H1 (cell line): Measurements from ENCODE around the gene TCEAL6. TPM values are rescaled to one million over a fixed set of nuclear protein-coding genes. Genes with fewer than 3 reads are reported as not detected.
"Not testable (repeated sequence)": the region's sequence is repeated elsewhere in the genome, so short reads cannot be mapped to it uniquely, and the experiment has no call there.

Source experiments
- CTCF ChIA-PET: fragments of 300-600 bp; sonication (Branson Sonifier 250); formaldehyde crosslinking; loops from one replicate; lab custom pipeline; 2021; ENCODE audit not compliant: partially characterized antibody; lab: Charles Lee
- POLR2A ChIA-PET: fragments of 300-600 bp; sonication (Branson Sonifier 250); formaldehyde crosslinking; loops from one replicate; lab custom pipeline; 2021; ENCODE audit warnings: inconsistent platforms; ENCODE audit not compliant: partially characterized antibody; lab: Charles Lee
- DNase-seq, 2 experiments: peaks; one replicate each; pipeline versions ENCODE4 v3.0.0 to v3.0.0-alpha.2; 2010 to 2022; ENCODE audit warnings: low spot score in 2 of 2, low read depth in 1 of 2, mixed read lengths in 1 of 2
- FAIRE-seq: peaks from 2 replicates; lab custom pipeline; 2011; peaks lifted over from hg19 to GRCh38; lab: Jason Lieb, UNC
- H2AFZ ChIP-seq: 2 replicates; pipeline ENCODE4 v1.8.1; 2012; ENCODE audit warnings: low read length, inconsistent platforms
- H2AK5ac ChIP-seq: 2 replicates; pipeline ENCODE4 v1.6.1; 2013; ENCODE audit warnings: low read depth, low read length
- H2BK120ac ChIP-seq: replicated peaks from 2 replicates; pipeline ENCODE3; 2013; ENCODE audit warnings: low read depth, low read length, inconsistent platforms
- H2BK12ac ChIP-seq: 2 replicates; pipeline ENCODE4 v1.6.1; 2013; ENCODE audit warnings: low read depth, low read length
- H2BK15ac ChIP-seq: 2 replicates; pipeline ENCODE4 v1.6.1; 2013; ENCODE audit warnings: low read length
- H2BK20ac ChIP-seq: 2 replicates; pipeline ENCODE4 v1.6.1; 2013; ENCODE audit warnings: low read length
- H2BK5ac ChIP-seq: 2 replicates; pipeline ENCODE4 v1.6.1; 2013; ENCODE audit warnings: low read depth, low read length
- H3K14ac ChIP-seq: 2 replicates; pipeline ENCODE4 v1.6.1; 2013; ENCODE audit warnings: inconsistent platforms; ENCODE audit not compliant: insufficient read length
- H3K18ac ChIP-seq: 2 replicates; pipeline ENCODE4 v1.6.1; 2013; ENCODE audit warnings: low read length; ENCODE audit errors: extremely low read depth
- H3K23ac ChIP-seq: 2 replicates; pipeline ENCODE4 v1.6.1; 2013; ENCODE audit warnings: inconsistent platforms; ENCODE audit not compliant: insufficient read length
- H3K23me2 ChIP-seq: 2 replicates; pipeline ENCODE4 v1.6.1; 2013; ENCODE audit warnings: low read depth, low read length
- H3K27ac ChIP-seq: 2 replicates; pipeline ENCODE4 v1.6.1; 2011; ENCODE audit warnings: low read depth, low read length, inconsistent platforms
- H3K27me3 ChIP-seq, 4 experiments: replicated peaks in 1 of 4; 1 replicate in 1 of 4; 2 replicates in 3 of 4; pipeline versions ENCODE4 v1.6.1 to v1.8.1; 2011 to 2013; ENCODE audit warnings: low read length in 3 of 4, mild to moderate bottlenecking in 3 of 4, inconsistent platforms in 2 of 4, mixed read lengths in 2 of 4, moderate library complexity in 1 of 4; ENCODE audit not compliant: control insufficient read depth in 3 of 4, insufficient read depth in 3 of 4; ENCODE audit errors: extremely low read depth in 1 of 4
- H3K36me3 ChIP-seq, 4 experiments: 2 replicates each; pipeline versions ENCODE4 v1.6.1 to v1.8.1; 2011 to 2013; ENCODE audit warnings: mild to moderate bottlenecking in 4 of 4, low read length in 3 of 4, moderate library complexity in 2 of 4, control low read depth in 1 of 4, inconsistent platforms in 1 of 4; ENCODE audit not compliant: insufficient read depth in 4 of 4, control insufficient read depth in 2 of 4
- H3K4ac ChIP-seq: replicated peaks from 2 replicates; pipeline ENCODE3; 2013; ENCODE audit warnings: low read length, low read depth, mixed read lengths, inconsistent platforms; ENCODE audit not compliant: insufficient read length
- H3K4me1 ChIP-seq, 4 experiments: replicated peaks in 1 of 4; 1 replicate in 1 of 4; 2 replicates in 3 of 4; pipeline versions ENCODE4 v1.6.1 to v1.8.1; 2011 to 2013; ENCODE audit warnings: low read length in 3 of 4, inconsistent platforms in 2 of 4, mixed read lengths in 1 of 4; ENCODE audit not compliant: insufficient read depth in 4 of 4, control insufficient read depth in 3 of 4
- H3K4me2 ChIP-seq, 2 experiments: 2 replicates each; pipeline versions ENCODE4 v1.6.1 to v1.8.1; 2011 to 2013; ENCODE audit warnings: low read depth in 2 of 2, low read length in 2 of 2, control low read depth in 1 of 2, inconsistent platforms in 1 of 2, mild to moderate bottlenecking in 1 of 2; ENCODE audit not compliant: insufficient read depth in 1 of 2
- H3K4me3 ChIP-seq, 4 experiments: fragments of 200-600, 300-600 bp in 1 of 4; sonication (generic), shearing (Covaris generic), sonication (Bioruptor Twin) in 1 of 4; 2 replicates each; pipeline versions ENCODE4 v1.5.1 to v1.8.1; 2011 to 2016; ENCODE audit warnings: low read length in 4 of 4, low read depth in 3 of 4, control low read depth in 2 of 4, inconsistent platforms in 2 of 4, mild to moderate bottlenecking in 2 of 4, mixed read lengths in 1 of 4, moderate library complexity in 1 of 4; ENCODE audit not compliant: insufficient read depth in 2 of 4; ENCODE audit errors: extremely low read depth in 1 of 4
- H3K56ac ChIP-seq: replicated peaks from 2 replicates; pipeline ENCODE3; 2013; ENCODE audit warnings: low read depth, mild to moderate bottlenecking, mixed read lengths, low read length, inconsistent platforms; ENCODE audit not compliant: insufficient read length
- H3K79me1 ChIP-seq: 2 replicates; pipeline ENCODE4 v1.6.1; 2013; ENCODE audit warnings: low read depth, low read length, control low read depth
- H3K79me2 ChIP-seq, 2 experiments: 2 replicates each; pipeline versions ENCODE4 v1.6.1 to v1.8.1; 2012 to 2013; ENCODE audit warnings: low read length in 2 of 2, mild to moderate bottlenecking in 2 of 2, inconsistent platforms in 1 of 2; ENCODE audit not compliant: insufficient read depth in 2 of 2, control insufficient read depth in 1 of 2
- H3K9ac ChIP-seq, 4 experiments: replicated peaks in 1 of 4; 1 replicate in 1 of 4; 2 replicates in 3 of 4; pipeline versions ENCODE4 v1.6.1 to v1.8.1; 2011 to 2013; ENCODE audit warnings: low read depth in 3 of 4, low read length in 3 of 4, control low read depth in 2 of 4, mild to moderate bottlenecking in 2 of 4, moderate library complexity in 2 of 4, inconsistent platforms in 1 of 4; ENCODE audit errors: extremely low read depth in 1 of 4
- H3K9me3 ChIP-seq, 2 experiments: 2 replicates each; pipeline versions ENCODE4 v1.6.1 to v1.8.1; 2012 to 2013; ENCODE audit warnings: mild to moderate bottlenecking in 2 of 2, moderate library complexity in 2 of 2, control low read depth in 1 of 2, inconsistent platforms in 1 of 2, low read depth in 1 of 2, low read length in 1 of 2, mixed read lengths in 1 of 2; ENCODE audit not compliant: insufficient read depth in 2 of 2
- H4K20me1 ChIP-seq, 2 experiments: replicated peaks in 1 of 2; 2 replicates each; pipeline versions ENCODE3 to v1.8.1; 2011 to 2013; ENCODE audit warnings: inconsistent platforms in 2 of 2, low read length in 2 of 2, mild to moderate bottlenecking in 1 of 2; ENCODE audit not compliant: insufficient read depth in 2 of 2, control insufficient read depth in 1 of 2
- H4K5ac ChIP-seq: 2 replicates; pipeline ENCODE4 v1.6.1; 2013; ENCODE audit warnings: low read length, low read depth, mixed read lengths, inconsistent platforms; ENCODE audit not compliant: insufficient read length
- H4K8ac ChIP-seq: 2 replicates; pipeline ENCODE4 v1.8.0; 2013; ENCODE audit warnings: mild to moderate bottlenecking, moderate library complexity, low read length, inconsistent platforms; ENCODE audit not compliant: insufficient read depth; ENCODE audit errors: extremely low read depth
- H4K91ac ChIP-seq: replicated peaks from 2 replicates; pipeline ENCODE3; 2013; ENCODE audit warnings: low read length, mixed read lengths, inconsistent platforms; ENCODE audit not compliant: insufficient read length
- WGBS, 2 experiments: shearing (Covaris generic) in 1 of 2; methylation state at CpG; one replicate each; pipeline versions ENCODE4 v1.1.6 to v1.1.7; 2013 to 2015; ENCODE audit warnings: low lambda C conversion rate in 2 of 2, mixed read lengths in 2 of 2, inconsistent platforms in 1 of 2, low coverage in 1 of 2, missing lambda C conversion rate in 1 of 2; ENCODE audit not compliant: insufficient replicate concordance in 2 of 2, insufficient coverage in 1 of 2, insufficient read length in 1 of 2; ENCODE audit errors: extremely low coverage in 1 of 2, missing lambda C conversion rate in 1 of 2; 5-methylcytosine and 5-hydroxymethylcytosine counted together
- polyA plus RNA-seq, 7 experiments: library from polyadenylated mRNA; depleted of rRNA in 3 of 7; stranded (reverse) in 5 of 7; unstranded in 2 of 7; fragments of >200 nt in 5 of 7; fragments of 200-250 nt in 2 of 7; gene quantifications; 1 replicate in 5 of 7; 2 replicates in 1 of 7; 4 replicates in 1 of 7; pipeline versions ENCODE4 v1.2.1 to v1.2.3, GENCODE V29; 2011 to 2013; ENCODE audit warnings: missing spikeins in 2 of 7, mixed read lengths in 2 of 7
- total RNA-seq: library from RNA; stranded (reverse); fragmentation: NEBNext Ultra II Directional; extraction: Animal tissue kit (Norgen Biotek cat#: 25700); gene quantifications from 2 replicates; pipeline ENCODE4 v1.2.1, GENCODE V29; 2021

The TCEAL6 gene
- total and polyA plus RNA-seq, 2 of the 8 experiments (the other 6 are each of a cell fraction or from before 2014, with no cell fraction given) = not detected

DNA sequence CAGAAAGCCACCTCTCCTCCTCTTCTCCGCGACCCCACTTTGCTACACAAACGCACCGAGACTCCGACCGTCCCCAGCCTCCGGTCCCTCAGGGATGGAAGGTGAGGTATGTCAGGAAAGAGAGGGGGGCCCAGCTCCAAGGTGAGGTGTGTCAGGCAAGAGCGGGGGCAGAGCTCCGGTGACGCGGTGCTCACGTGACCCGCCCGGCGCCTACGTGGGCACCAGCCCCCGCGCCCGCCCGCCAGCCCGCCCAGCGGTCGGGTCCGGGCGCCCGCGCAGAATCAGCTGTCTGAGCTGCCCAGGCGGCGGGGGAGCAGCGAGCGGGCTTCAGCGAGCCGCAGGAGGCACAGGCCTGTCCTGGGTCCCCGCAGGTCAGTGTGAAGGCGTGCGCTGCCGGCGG is 16.8 kb downstream of the TCEAL6 start, which contains the start of gene TCEAL2:
Gene TCEAL2, plus strand, starts transcription at position 244 of the 400 bp plus-strand sequence. CDS start 1,152 bp downstream, outside the sequence.
- DNase-seq = peak in 1 of 2 experiments; percentile 55
- FAIRE-seq, H3K14ac ChIP-seq, H3K79me1 ChIP-seq, H3K79me2 ChIP-seq, H2BK120ac ChIP-seq, H2AFZ ChIP-seq, POLR2A ChIA-PET, H3K36me3 ChIP-seq, H4K20me1 ChIP-seq, H2BK5ac ChIP-seq, H3K56ac ChIP-seq, H3K18ac ChIP-seq, H4K8ac ChIP-seq, H3K9ac ChIP-seq, H3K23ac ChIP-seq, H3K4me1 ChIP-seq, H2BK15ac ChIP-seq, H2BK12ac ChIP-seq, H3K4ac ChIP-seq, H4K91ac ChIP-seq, H3K27me3 ChIP-seq, H3K23me2 ChIP-seq, H3K27ac ChIP-seq, H4K5ac ChIP-seq, CTCF ChIA-PET, H2AK5ac ChIP-seq, H2BK20ac ChIP-seq: not testable (repeated sequence)
- peak within 1 kb of the TSS in 1 of 2 experiments; percentile 73; a peak in 2 of 4 replicates for H3K4me2 ChIP-seq
- H3K9me3 ChIP-seq = peaks cover 11 to 20% of the 10 kb centered on the region in 2 experiments; a peak in 3 of 4 replicates
- WGBS, 2 experiments = 81% methylated on average over 7 of the region's 38 CpGs; no CpG with 5 or more reads in 1 of the 2 experiments
- H3K4me3 ChIP-seq = peak within 1 kb of the TSS in 1 of 4 experiments; percentile 65; a peak in 2 of 8 replicates

DNA sequence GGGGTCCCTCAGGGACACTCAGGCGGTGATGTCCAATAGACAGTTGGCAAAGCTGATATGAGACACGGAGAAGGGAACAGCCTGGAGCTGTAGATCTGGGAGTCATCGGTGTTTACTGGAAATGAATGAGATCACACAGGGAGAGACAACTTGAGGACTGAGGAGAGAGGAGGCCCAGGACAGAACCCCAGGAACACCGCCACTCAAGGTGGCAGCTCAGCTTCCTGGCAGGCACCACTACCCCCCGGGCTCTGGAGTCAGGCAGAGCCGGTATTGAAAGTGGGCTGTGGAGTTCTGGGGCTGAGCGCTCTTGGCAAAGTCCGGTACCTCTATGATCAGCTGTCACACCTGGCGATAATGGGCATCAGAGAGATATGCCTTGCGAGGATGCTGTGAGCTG is 17.3 kb downstream of the TCEAL6 start:
- H3K27me3 ChIP-seq, CTCF ChIA-PET: not testable (repeated sequence)

More for the DNA sequence above, 17.3 kb downstream of the TCEAL6 start:
- H2AFZ ChIP-seq, H3K79me2 ChIP-seq, H4K8ac ChIP-seq, H4K91ac ChIP-seq, H3K18ac ChIP-seq, H3K79me1 ChIP-seq, POLR2A ChIA-PET, H3K4ac ChIP-seq, H2AK5ac ChIP-seq, H3K23me2 ChIP-seq, H3K23ac ChIP-seq, H3K4me1 ChIP-seq, H3K14ac ChIP-seq, H2BK20ac ChIP-seq, H3K27ac ChIP-seq, FAIRE-seq, H2BK5ac ChIP-seq, DNase-seq, H4K5ac ChIP-seq, H3K56ac ChIP-seq, H3K9ac ChIP-seq, H2BK15ac ChIP-seq, H3K36me3 ChIP-seq, H2BK12ac ChIP-seq, H2BK120ac ChIP-seq, H4K20me1 ChIP-seq: not testable (repeated sequence)
- peaks cover 10 to 21% of the 10 kb centered on the region in 2 experiments; a peak in 3 of 4 replicates for H3K9me3 ChIP-seq
- H3K4me3 ChIP-seq = peak overlapping the region in 1 of 4 experiments; percentile 65; a peak in 2 of 8 replicates
- H3K4me2 ChIP-seq = peak overlapping the region in 1 of 2 experiments; percentile 73; a peak in 2 of 4 replicates
- WGBS, 2 experiments = 70% methylated on average over 3 of the region's 10 CpGs; no CpG with 5 or more reads in 1 of the 2 experiments
